Neural progenitor cell (in vitro differentiated cells): ENCODE data around the gene FAS. TPM values are rescaled to one million over a fixed set of nuclear protein-coding genes. Genes with fewer than 3 reads are reported as not detected.

Experiments used
- DNase-seq: peaks from one replicate; pipeline ENCODE4 v3.0.0-alpha.2; 2016; ENCODE audit warnings: low spot score
- H2AFZ ChIP-seq: fragments of 200-600 bp; sonication (generic); replicated peaks from 2 replicates; pipeline ENCODE4 v1.6.1; 2016; ENCODE audit warnings: antibody characterized with exemption
- H3F3A ChIP-seq: fragments of 200-600 bp; sonication (generic); 2 replicates; pipeline ENCODE4 v1.6.1; 2016; ENCODE audit warnings: antibody characterized with exemption, low read depth
- H3K27ac ChIP-seq: fragments of 200-600 bp; sonication (generic); 2 replicates; pipeline ENCODE4 v1.5.1; 2016; ENCODE audit warnings: mild to moderate bottlenecking
- H3K27me3 ChIP-seq: fragments of 200-600 bp; sonication (generic); 2 replicates; pipeline ENCODE4 v1.6.1; 2016; ENCODE audit warnings: mild to moderate bottlenecking, moderate library complexity
- H3K36me3 ChIP-seq: fragments of 200-600 bp; sonication (generic); 2 replicates; pipeline ENCODE4 v1.5.1; 2016
- H3K4me1 ChIP-seq: fragments of 200-600 bp; sonication (generic); 2 replicates; pipeline ENCODE4 v1.6.1; 2016; ENCODE audit warnings: mixed run types
- H3K4me2 ChIP-seq: fragments of 200-600 bp; sonication (generic); 2 replicates; pipeline ENCODE4 v1.6.1; 2016
- H3K4me3 ChIP-seq: fragments of 200-600 bp; sonication (generic); 2 replicates; pipeline ENCODE4 v1.5.1; 2016
- H3K79me2 ChIP-seq: fragments of 200-600 bp; sonication (generic); 2 replicates; pipeline ENCODE4 v1.6.1; 2016; ENCODE audit warnings: low read depth
- H3K9ac ChIP-seq: fragments of 200-600 bp; sonication (generic); 2 replicates; pipeline ENCODE4 v1.6.1; 2016
- H3K9me3 ChIP-seq: fragments of 200-600 bp; sonication (generic); 2 replicates; pipeline ENCODE4 v1.5.1; 2016; ENCODE audit warnings: low read depth
- H4K20me1 ChIP-seq: fragments of 200-600 bp; sonication (generic); 2 replicates; pipeline ENCODE4 v1.6.1; 2016; ENCODE audit warnings: low read depth
- H3K27ac Mint-ChIP-seq: 3 replicates; pipeline ENCODE4 v1.8.0; 2021; ENCODE audit warnings: mixed read lengths
- H3K27me3 Mint-ChIP-seq: 2 replicates; pipeline ENCODE4 v1.8.0; 2022; ENCODE audit warnings: low read depth, mild to moderate bottlenecking, inconsistent platforms, moderate library complexity, mixed read lengths; ENCODE audit not compliant: insufficient read depth
- H3K36me3 Mint-ChIP-seq: 3 replicates; pipeline ENCODE4 v1.8.0; 2021; ENCODE audit warnings: mixed read lengths
- H3K4me1 Mint-ChIP-seq: 3 replicates; pipeline ENCODE4 v1.8.0; 2021; ENCODE audit warnings: mixed read lengths
- H3K4me3 Mint-ChIP-seq: 3 replicates; pipeline ENCODE4 v1.8.0; 2021; ENCODE audit warnings: mild to moderate bottlenecking, moderate library complexity, mixed read lengths
- H3K9me3 Mint-ChIP-seq: 3 replicates; pipeline ENCODE4 v1.8.0; 2020; ENCODE audit warnings: mixed read lengths
- CTCF ChIP-seq: fragments of 200-600 bp; sonication (generic); IDR thresholded peaks from 2 replicates; pipeline ENCODE4 v1.5.1; 2017; ENCODE audit warnings: antibody characterized with exemption, mild to moderate bottlenecking
- EZH2 ChIP-seq: fragments of 200-600 bp; sonication (generic); IDR thresholded peaks from 2 replicates; pipeline ENCODE4 v1.6.1; 2017; ENCODE audit warnings: antibody characterized with exemption, mild to moderate bottlenecking, moderate library complexity
- EZH2phosphoT487 ChIP-seq: fragments of 200-600 bp; sonication (generic); IDR thresholded peaks from 2 replicates; pipeline ENCODE4 v1.6.1; 2017; ENCODE audit warnings: antibody characterized with exemption
- total RNA-seq: library from RNA; depleted of rRNA; stranded (reverse); fragments of >200 nt; gene quantifications from 2 replicates; pipeline ENCODE4 v1.2.3, GENCODE V29; 2015; ENCODE audit warnings: low replicate concordance

FAS gene
- total RNA-seq, 1 donor from 2014 or later, result 11.1 TPM

GRCh38 chr10:88962336-88962735 is 28.3 kb upstream of the FAS start:
- Histone ChIP-seq H3K27ac (no peak overlapping the region), H3K4me1 (no peaks in the 10 kb centered on the region), H3K27me3 (no peaks in the 10 kb centered on the region), H3K4me3 (no peak overlapping the region), H2AFZ (no peak overlapping the region), H3K4me2 (no peak overlapping the region), H3K9ac (no peak overlapping the region), H3K9me3 (no peaks in the 10 kb centered on the region), H3K79me2 (no peaks in the 10 kb centered on the region), H3F3A (no peaks in the 10 kb centered on the region), H4K20me1 (no peaks in the 10 kb centered on the region), H3K36me3 (no peaks in the 10 kb centered on the region)
- Mint-ChIP-seq H3K4me3 (no peak overlapping the region), H3K9me3 (no peaks in the 10 kb centered on the region), H3K4me1 (no peaks in the 10 kb centered on the region), H3K27ac (no peak overlapping the region), H3K27me3 (no peaks in the 10 kb centered on the region), H3K36me3 (no peaks in the 10 kb centered on the region)
- no peak for DNase-seq
- TF ChIP-seq EZH2phosphoT487, result no peak
- TF ChIP-seq CTCF, result no peak
- TF ChIP-seq EZH2, result no peak

GRCh38 chr10:88963318-88963717 is 27.3 kb upstream of the FAS start:
- no peak for DNase-seq
- H3K4me1 ChIP-seq, result no peaks in the 10 kb centered on the region
- H3K27me3 Mint-ChIP-seq, result no peaks in the 10 kb centered on the region
- H3K4me2 ChIP-seq, result no peak overlapping the region
- no peaks in the 10 kb centered on the region for H3K36me3 ChIP-seq
- no peaks in the 10 kb centered on the region for H4K20me1 ChIP-seq
- no peaks in the 10 kb centered on the region for H3K27me3 ChIP-seq
- no peak overlapping the region for H2AFZ ChIP-seq
- H3K4me3 Mint-ChIP-seq, result no peak overlapping the region
- no peak overlapping the region for H3K4me3 ChIP-seq
- no peaks in the 10 kb centered on the region for H3F3A ChIP-seq
- no peaks in the 10 kb centered on the region for H3K79me2 ChIP-seq
- H3K9me3 ChIP-seq, result no peaks in the 10 kb centered on the region
- no peaks in the 10 kb centered on the region for H3K36me3 Mint-ChIP-seq
- H3K4me1 Mint-ChIP-seq, result no peaks in the 10 kb centered on the region
- no peak overlapping the region for H3K27ac ChIP-seq
- H3K9ac ChIP-seq, result no peak overlapping the region
- TF ChIP-seq CTCF, result peak; percentile 15
- TF ChIP-seq EZH2phosphoT487, result no peak
- no peaks in the 10 kb centered on the region for H3K9me3 Mint-ChIP-seq
- H3K27ac Mint-ChIP-seq, result no peak overlapping the region

GRCh38 chr10:88964360-88964759 is 26.2 kb upstream of the FAS start:
- Mint-ChIP-seq H3K36me3 (no peaks in the 10 kb centered on the region), H3K27ac (no peak overlapping the region), H3K4me1 (no peaks in the 10 kb centered on the region), H3K27me3 (no peaks in the 10 kb centered on the region), H3K9me3 (no peaks in the 10 kb centered on the region), H3K4me3 (no peak overlapping the region)
- H3K4me3 ChIP-seq, result no peak overlapping the region
- H3K4me2 ChIP-seq, result no peak overlapping the region
- H4K20me1 ChIP-seq, result no peaks in the 10 kb centered on the region
- no peaks in the 10 kb centered on the region for H3K27me3 ChIP-seq
- H3K79me2 ChIP-seq, result no peaks in the 10 kb centered on the region
- no peak overlapping the region for H2AFZ ChIP-seq
- H3K36me3 ChIP-seq, result no peaks in the 10 kb centered on the region
- TF ChIP-seq CTCF (no peak), EZH2 (no peak), EZH2phosphoT487 (no peak)
- no peaks in the 10 kb centered on the region for H3F3A ChIP-seq
- no peaks in the 10 kb centered on the region for H3K4me1 ChIP-seq
- H3K27ac ChIP-seq, result no peak overlapping the region
- no peaks in the 10 kb centered on the region for H3K9me3 ChIP-seq
- H3K9ac ChIP-seq, result no peak overlapping the region
- no peak for DNase-seq
